A673 (cell line): Measurements from ENCODE around the gene KCMF1.

ENCODE experiments used
- EZH2 ChIP-seq: fragments of 200-600 bp; sonication (generic); IDR thresholded peaks from 2 replicates; pipeline ENCODE4 v1.6.1; 2017; ENCODE audit warnings: borderline replicate concordance, low read depth, mild to moderate bottlenecking, mixed read lengths, antibody characterized with exemption, low read length; ENCODE audit not compliant: poor library complexity, severe bottlenecking
- TF ChIP-seq, protein P1 (sequence below): fragments of 300-800, 200-600 bp; sonication (generic); conservative IDR thresholded peaks from 2 replicates; pipeline ENCODE4 v1.5.1; 2017; ENCODE audit warnings: low read depth, mild to moderate bottlenecking, antibody characterized with exemption, low read length, moderate library complexity, mixed read lengths

DNA sequence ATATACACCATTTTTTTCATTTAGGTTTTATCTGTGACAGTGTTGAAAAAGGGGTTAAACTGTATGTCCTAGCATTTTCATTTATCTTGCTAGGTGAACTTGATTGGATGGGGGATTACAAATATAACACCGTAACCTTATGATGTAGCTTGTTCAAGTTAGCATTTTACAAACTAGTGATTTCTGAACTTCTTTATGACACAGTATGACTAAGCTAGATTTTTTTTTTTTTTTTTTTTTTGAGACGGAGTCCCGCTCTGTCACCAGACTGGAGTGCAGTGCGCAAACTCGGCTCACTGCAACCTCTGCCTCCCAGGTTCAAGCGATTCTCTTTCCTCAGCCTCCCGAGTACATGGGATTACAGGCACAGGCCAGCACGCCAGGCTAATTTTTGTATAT is 47.1 kb downstream of the KCMF1 start:
- TF ChIP-seq, protein P1, sequence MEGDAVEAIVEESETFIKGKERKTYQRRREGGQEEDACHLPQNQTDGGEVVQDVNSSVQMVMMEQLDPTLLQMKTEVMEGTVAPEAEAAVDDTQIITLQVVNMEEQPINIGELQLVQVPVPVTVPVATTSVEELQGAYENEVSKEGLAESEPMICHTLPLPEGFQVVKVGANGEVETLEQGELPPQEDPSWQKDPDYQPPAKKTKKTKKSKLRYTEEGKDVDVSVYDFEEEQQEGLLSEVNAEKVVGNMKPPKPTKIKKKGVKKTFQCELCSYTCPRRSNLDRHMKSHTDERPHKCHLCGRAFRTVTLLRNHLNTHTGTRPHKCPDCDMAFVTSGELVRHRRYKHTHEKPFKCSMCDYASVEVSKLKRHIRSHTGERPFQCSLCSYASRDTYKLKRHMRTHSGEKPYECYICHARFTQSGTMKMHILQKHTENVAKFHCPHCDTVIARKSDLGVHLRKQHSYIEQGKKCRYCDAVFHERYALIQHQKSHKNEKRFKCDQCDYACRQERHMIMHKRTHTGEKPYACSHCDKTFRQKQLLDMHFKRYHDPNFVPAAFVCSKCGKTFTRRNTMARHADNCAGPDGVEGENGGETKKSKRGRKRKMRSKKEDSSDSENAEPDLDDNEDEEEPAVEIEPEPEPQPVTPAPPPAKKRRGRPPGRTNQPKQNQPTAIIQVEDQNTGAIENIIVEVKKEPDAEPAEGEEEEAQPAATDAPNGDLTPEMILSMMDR = 0 out of 2 replicates have a peak, but pooled peaks have one; percentile 21
- TF ChIP-seq EZH2 = no peak
